GM19238 (cell line): Measurements from ENCODE around the gene RXFP2.

Experiments
- DNase-seq: peaks from one replicate; pipeline ENCODE4 v3.0.0; 2011; ENCODE audit warnings: low spot score; ENCODE audit not compliant: insufficient read length

Gene RXFP2

DNA sequence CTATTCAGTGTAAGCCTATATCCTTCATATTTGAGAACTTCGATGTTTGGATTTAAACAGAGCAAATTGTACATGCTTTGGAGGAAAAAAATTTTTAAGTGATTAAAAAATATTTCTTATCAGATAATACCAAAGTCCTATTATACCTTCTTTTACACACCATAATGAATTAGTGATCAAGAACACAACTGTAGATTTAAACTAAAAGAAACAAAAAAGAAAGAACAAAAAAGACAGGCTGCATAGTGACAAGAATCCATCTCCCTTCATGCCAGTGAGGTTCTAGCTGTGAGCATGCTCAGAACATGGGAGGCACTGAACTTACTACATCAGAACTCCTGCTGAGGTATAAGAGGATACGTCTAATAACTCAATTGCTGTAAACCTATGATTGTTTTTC, at the start of gene RXFP2:
TSS of gene RXFP2 (plus strand) at position 301 of the 400 bp plus-strand sequence. CDS start at position 388, 87 bp downstream.
- no peak for DNase-seq

DNA sequence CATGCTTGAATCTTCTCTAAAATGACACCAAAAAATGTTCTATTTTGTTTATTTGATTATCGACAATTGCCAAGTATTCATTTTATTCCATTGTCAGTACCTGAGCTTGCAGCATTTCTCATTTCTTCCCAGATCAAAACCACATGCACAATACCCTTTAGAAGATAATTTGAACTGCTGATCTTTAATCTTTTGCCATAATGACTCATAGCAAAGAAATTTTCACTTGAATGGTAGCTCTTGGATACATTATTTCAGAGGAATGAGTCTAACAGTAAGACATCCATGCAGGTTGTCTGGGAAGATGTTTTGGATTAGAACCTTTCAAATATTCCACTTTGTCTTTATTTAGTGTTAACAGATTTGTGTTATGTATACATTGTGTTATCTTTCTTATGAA, 42.0 kb upstream of the RXFP2 start:
- DNase-seq = no peak

- DNase-seq = no peak
Observed at GRCh38 chr13:31699650-31700049, 39.7 kb upstream of the RXFP2 start.

- DNase-seq = no peak
Observed at GRCh38 chr13:31703780-31704179, 35.5 kb upstream of the RXFP2 start.

- DNase-seq = no peak
Observed at GRCh38 chr13:31706105-31706504, 33.2 kb upstream of the RXFP2 start.

- no peak for DNase-seq
Observed at GRCh38 chr13:31717583-31717982, 21.7 kb upstream of the RXFP2 start.

DNA sequence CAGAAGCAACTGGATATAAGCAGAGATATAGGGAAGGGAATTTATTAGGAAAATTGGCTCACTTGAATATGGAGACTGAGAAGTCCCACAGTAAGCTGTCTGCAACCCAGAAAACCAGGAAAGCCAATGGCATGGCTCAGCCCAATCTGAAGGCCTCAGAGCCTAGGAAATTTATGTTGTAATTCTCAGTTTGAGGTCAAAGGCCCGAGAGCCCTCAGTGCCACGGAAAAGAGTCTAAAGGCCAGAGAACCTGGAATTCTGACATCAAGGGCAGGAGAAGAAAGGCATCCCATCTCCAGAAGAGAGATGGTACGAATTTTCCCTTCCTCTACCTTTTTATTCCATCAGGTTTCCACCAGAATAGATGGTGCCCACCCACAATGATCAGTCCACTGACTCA, 20.1 kb upstream of the RXFP2 start:
- no peak for DNase-seq

DNA sequence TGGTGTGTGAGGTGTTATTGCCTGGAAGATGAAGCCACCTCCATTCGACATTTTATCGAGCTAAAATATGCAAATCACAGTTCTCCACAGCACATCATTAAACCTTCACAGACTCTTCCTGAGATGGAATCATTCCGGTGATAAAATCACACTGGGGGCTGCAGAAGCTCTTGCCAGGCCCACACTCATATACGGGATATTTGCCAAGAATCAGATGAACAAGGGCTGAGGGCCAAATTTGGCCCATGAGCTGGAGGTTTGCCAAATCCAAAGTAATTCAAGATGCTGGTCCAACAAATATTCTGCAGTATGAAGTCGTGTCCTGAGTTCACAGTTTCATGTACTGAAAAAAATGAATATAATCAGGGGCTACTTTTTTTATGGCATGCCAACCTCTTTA, 16.7 kb upstream of the RXFP2 start:
- DNase-seq = no peak

DNA sequence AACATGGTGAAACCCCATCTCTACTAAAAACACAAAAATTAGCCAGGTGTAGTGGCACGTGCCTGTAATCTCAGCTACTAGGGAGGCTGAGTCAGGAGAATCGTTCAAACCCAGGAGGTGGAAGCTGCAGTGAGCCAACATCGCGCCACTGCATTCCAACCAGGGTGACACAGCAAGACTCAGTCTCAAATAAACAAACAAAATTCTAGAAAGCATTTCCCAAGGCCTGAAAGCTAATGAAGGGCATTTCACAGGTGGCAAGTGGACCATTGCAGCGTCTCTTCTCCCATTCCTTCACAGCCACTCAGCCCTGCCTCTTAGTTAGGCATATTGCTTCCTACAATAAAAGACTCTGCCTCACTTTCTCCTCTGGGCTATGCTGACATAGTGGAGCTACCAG, 13.5 kb upstream of the RXFP2 start:
- no peak for DNase-seq

GRCh38 chr13:31731921-31732320, 7.4 kb upstream of the RXFP2 start:
- no peak for DNase-seq

GRCh38 chr13:31733066-31733465, 6.3 kb upstream of the RXFP2 start:
- no peak for DNase-seq

- DNase-seq = no peak
Observed at GRCh38 chr13:31733647-31734046, 5.7 kb upstream of the RXFP2 start.

- DNase-seq = peak; percentile 25
Observed at GRCh38 chr13:31742097-31742734, 2.9 kb downstream of the RXFP2 start.

- DNase-seq = no peak
Observed at GRCh38 chr13:31747291-31747690, 8.0 kb downstream of the RXFP2 start.

- DNase-seq = no peak
Observed at GRCh38 chr13:31747966-31748365, 8.6 kb downstream of the RXFP2 start.

DNA sequence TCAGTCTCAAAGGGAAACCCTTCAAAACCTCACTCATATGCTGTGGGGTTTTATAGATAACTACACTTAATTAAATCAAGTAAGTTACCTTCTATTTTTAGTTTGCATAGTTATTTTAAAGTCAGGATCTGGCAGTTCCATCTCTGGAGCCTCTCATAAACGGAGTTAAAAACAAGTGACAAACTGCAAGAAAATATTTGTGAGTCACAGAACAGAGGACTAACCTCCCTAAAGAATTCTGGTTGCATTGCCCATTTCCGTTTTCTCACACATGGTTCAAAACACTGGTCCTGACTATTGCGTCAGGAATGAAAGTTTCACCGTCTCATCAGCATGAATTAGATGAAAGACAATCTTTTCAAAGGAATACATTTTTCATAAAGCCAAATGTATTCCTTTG, 10.6 kb downstream of the RXFP2 start:
- no peak for DNase-seq

DNA sequence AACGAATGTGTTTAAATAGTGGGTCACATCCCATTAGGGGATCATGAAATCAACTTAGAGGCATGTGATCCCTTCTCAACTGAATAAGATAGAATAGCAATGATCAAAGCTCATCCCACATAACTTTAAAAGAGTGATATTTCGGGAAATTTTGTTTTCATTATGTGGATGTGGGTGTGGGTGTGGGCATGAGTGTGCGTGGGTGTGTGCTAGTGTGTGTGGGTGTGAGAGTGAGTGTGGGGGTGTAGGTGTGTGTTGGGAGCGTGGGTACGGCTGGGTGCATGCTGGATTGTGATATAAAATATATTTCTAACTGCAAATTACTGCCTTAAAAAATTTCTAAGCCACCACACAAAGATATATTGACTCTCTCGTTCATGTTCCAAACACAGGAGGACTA, 15.9 kb downstream of the RXFP2 start:
- DNase-seq = no peak

- no peak for DNase-seq
Observed at GRCh38 chr13:31755803-31756212, 16.5 kb downstream of the RXFP2 start.

DNA sequence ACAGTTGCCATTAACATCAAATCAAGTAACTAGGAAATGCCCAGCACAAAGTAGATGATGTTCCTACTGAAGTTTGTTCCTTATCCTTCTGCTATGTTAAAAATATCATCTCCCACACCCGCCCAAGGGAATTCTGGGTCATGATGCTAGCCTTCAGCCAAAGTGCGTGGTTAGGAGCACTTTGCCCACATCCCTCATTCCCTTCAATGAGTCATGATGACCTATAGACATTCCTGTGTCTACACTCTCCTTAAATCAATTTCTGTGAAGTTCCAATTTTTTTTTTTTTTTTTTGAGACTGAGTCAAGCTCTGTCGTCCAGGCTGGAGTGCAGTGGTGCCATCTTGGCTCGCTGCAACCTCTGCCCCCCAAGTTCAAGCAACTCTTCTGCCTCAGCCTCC, 17.0 kb downstream of the RXFP2 start:
- no peak for DNase-seq

DNA sequence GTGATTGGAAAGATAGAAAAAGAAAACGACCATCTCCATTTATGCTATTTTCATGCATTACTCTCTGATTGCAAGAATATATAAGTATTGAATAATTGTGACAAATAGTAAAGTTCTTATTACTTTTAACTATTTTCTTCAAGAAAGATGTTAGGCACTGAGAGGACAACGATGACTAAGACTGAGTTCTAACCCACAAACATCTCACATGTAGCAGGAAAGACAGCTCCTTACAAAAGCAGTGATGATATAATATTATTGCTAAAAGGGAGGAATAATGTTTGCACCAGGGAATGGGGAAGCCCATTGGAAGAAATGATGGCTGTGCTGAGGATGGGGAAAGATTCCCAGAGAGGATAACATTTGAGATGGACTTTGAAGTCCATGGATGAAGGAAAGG, 22.6 kb downstream of the RXFP2 start:
- no peak for DNase-seq

GRCh38 chr13:31764556-31764955, 25.2 kb downstream of the RXFP2 start:
- DNase-seq = no peak

GRCh38 chr13:31765138-31765785, 25.9 kb downstream of the RXFP2 start:
- DNase-seq = no peak

DNA sequence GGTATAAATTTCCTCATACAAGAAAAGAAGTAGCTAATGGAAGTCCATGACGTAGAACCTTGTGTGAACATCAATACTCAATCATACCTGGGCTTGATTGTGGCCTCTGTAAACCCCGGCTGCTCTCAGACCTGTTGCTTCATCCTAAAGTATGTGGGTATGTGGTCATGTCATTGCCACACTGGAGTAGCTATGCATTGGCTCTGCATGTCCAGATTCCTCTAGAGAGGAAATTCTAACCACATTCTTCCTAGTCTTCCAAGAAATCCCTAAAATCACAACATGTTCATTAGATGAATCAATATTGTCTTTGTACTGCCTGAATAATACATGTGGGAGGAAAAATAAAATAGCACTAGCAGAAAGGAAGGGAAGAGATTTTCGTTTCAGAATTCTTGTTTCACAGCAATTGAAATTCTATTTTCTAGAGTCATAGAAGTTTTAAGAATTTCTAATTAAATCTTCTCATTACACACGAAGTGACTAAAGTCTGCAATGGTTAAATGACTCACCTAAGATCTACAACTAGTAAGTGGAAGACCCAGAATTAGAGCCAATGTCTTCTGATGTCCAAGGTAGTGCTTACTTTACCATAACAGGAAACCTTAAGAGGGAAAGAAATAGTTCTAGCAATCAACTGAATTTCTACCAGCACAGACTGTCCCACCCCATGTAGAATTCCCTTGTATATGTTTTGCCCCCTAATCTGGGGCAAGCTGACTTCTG, 28.0 kb downstream of the RXFP2 start:
- DNase-seq = no peak
